H1 (cell line): Measurements from ENCODE around the gene MMP24. TPM values are rescaled to one million over a fixed set of nuclear protein-coding genes. Genes with fewer than 3 reads are reported as not detected.

ENCODE experiments used
- BACH1 ChIP-seq: IDR thresholded peaks from 2 replicates; pipeline ENCODE4 v1.6.1; 2012; ENCODE audit warnings: low read length, improper control_type of control experiment
- CHD2 ChIP-seq: IDR thresholded peaks from 2 replicates; pipeline ENCODE4 v1.6.1; 2012; ENCODE audit warnings: low read length, improper control_type of control experiment
- CHD7 ChIP-seq: fragments of 300-600 bp; sonication (generic); IDR thresholded peaks from 2 replicates; pipeline ENCODE4 v1.7.1; 2012; ENCODE audit warnings: low read length, moderate library complexity, mild to moderate bottlenecking, inconsistent platforms; ENCODE audit not compliant: insufficient replicate concordance
- EGR1 ChIP-seq: IDR thresholded peaks from 2 replicates; pipeline ENCODE4 v1.6.1; 2011; ENCODE audit warnings: low read depth, low read length, borderline replicate concordance
- RXRA ChIP-seq: IDR thresholded peaks from 2 replicates; pipeline ENCODE4 v1.6.1; 2011; ENCODE audit warnings: low read depth, mild to moderate bottlenecking, low read length, moderate library complexity; ENCODE audit not compliant: insufficient read depth
- polyA plus RNA-seq, 7 experiments: library from polyadenylated mRNA; depleted of rRNA in 3 of 7; stranded (reverse) in 5 of 7; unstranded in 2 of 7; fragments of >200 nt in 5 of 7; fragments of 200-250 nt in 2 of 7; gene quantifications; 1 replicate in 5 of 7; 2 replicates in 1 of 7; 4 replicates in 1 of 7; pipeline versions ENCODE4 v1.2.1 to v1.2.3, GENCODE V29; 2011 to 2013; ENCODE audit warnings: missing spikeins in 2 of 7, mixed read lengths in 2 of 7
- total RNA-seq: library from RNA; stranded (reverse); fragmentation: NEBNext Ultra II Directional; extraction: Animal tissue kit (Norgen Biotek cat#: 25700); gene quantifications from 2 replicates; pipeline ENCODE4 v1.2.1, GENCODE V29; 2021

MMP24 gene
- total and polyA plus RNA-seq, 2 of the 8 experiments (the other 6 are each of a cell fraction or from before 2014, with no cell fraction given): 18.8 to 21.4 TPM

GRCh38 chr20:35293303-35294292 is 67.1 kb downstream of the MMP24 start (continued):
- TF ChIP-seq CHD7 (no peak), RXRA (no peak), BACH1 (no peak), EGR1 (no peak), CHD2 (no peak)
